ENCODE measurements around the gene GABBR2. TPM values are rescaled to one million over a fixed set of nuclear protein-coding genes. Genes with fewer than 3 reads are reported as not detected.

Gene GABBR2
- polyA plus RNA-seq, 4 donors = 0.09 to 1.4 (median 0.71) TPM; not detected in 1

- H3K4me3 ChIP-seq (ENCODE audit: low read depth in 1 of 3, low read length in 3 of 3) = no peak overlapping the region
- peaks cover 0 to 1% (median 0%) of the 10 kb centered on the region in 3 donors for H3K27me3 ChIP-seq (ENCODE audit: control insufficient read depth in 3 of 3, insufficient read depth in 3 of 3, low read length in 3 of 3)
- FAIRE-seq (no peak), DNase-seq (no peak)
- WGBS, 3 donors = 51 to 59% (median 51%) methylated on average over 13 of the region's 13 CpGs
- H3K4me1 ChIP-seq (ENCODE audit: control insufficient read depth in 3 of 3, insufficient read depth in 2 of 3, low read depth in 1 of 3, low read length in 2 of 3) = peaks cover 0 to 29% (median 0%) of the 10 kb centered on the region in 3 donors
- H3K36me3 ChIP-seq (ENCODE audit: control insufficient read depth in 3 of 3, insufficient read depth in 2 of 3, low read depth in 1 of 3, low read length in 3 of 3) = no peaks in the 10 kb centered on the region
- H3K27ac ChIP-seq (ENCODE audit: low read depth in 1 of 3, low read length in 2 of 3) = no peak overlapping the region
- no peaks in the 10 kb centered on the region for H3K9me3 ChIP-seq (ENCODE audit: control insufficient read depth in 2 of 2, insufficient read depth in 1 of 2, low read depth in 1 of 2, low read length in 1 of 2)
Measured at GRCh38 chr9:98575379-98576346, 133.1 kb downstream of the GABBR2 start.

GRCh38 chr9:98573749-98574278 lies 134.9 kb downstream of the GABBR2 start:
- no peak overlapping the region for H3K27ac ChIP-seq (ENCODE audit: low read depth in 1 of 3, low read length in 2 of 3)
- no peak overlapping the region for H3K4me3 ChIP-seq (ENCODE audit: low read depth in 1 of 3, low read length in 3 of 3)
- no peaks in the 10 kb centered on the region for H3K27me3 ChIP-seq (ENCODE audit: control insufficient read depth in 3 of 3, insufficient read depth in 3 of 3, low read length in 3 of 3)
- no peaks in the 10 kb centered on the region for H3K9me3 ChIP-seq (ENCODE audit: control insufficient read depth in 2 of 2, insufficient read depth in 1 of 2, low read depth in 1 of 2, low read length in 1 of 2)
- H3K4me1 ChIP-seq (ENCODE audit: control insufficient read depth in 3 of 3, insufficient read depth in 2 of 3, low read depth in 1 of 3, low read length in 2 of 3) = peaks cover 0 to 16% (median 0%) of the 10 kb centered on the region in 3 donors
- DNase-seq (no peak), FAIRE-seq (no peak)
- 85 to 92% (median 90%) methylated on average over 5 of the region's 5 CpGs for WGBS, 3 donors
- H3K36me3 ChIP-seq (ENCODE audit: control insufficient read depth in 3 of 3, insufficient read depth in 2 of 3, low read depth in 1 of 3, low read length in 3 of 3) = no peaks in the 10 kb centered on the region

- Histone ChIP-seq H3K9me3 (ENCODE audit: control insufficient read depth in 2 of 2, insufficient read depth in 1 of 2, low read depth in 1 of 2, low read length in 1 of 2) (no peaks in the 10 kb centered on the region), H3K27me3 (ENCODE audit: control insufficient read depth in 3 of 3, insufficient read depth in 3 of 3, low read length in 3 of 3) (no peaks in the 10 kb centered on the region), H3K4me3 (ENCODE audit: low read depth in 1 of 3, low read length in 3 of 3) (no peak overlapping the region), H3K36me3 (ENCODE audit: control insufficient read depth in 3 of 3, insufficient read depth in 2 of 3, low read depth in 1 of 3, low read length in 3 of 3) (no peaks in the 10 kb centered on the region), H3K27ac (ENCODE audit: low read depth in 1 of 3, low read length in 2 of 3) (no peak overlapping the region), H3K4me1 (ENCODE audit: control insufficient read depth in 3 of 3, insufficient read depth in 2 of 3, low read depth in 1 of 3, low read length in 2 of 3) (peaks cover 0 to 14% (median 0%) of the 10 kb centered on the region in 3 donors)
- 84 to 88% (median 86%) methylated on average over 7 of the region's 7 CpGs for WGBS, 3 donors
- DNase-seq (no peak), FAIRE-seq (no peak)
Measured at GRCh38 chr9:98572796-98573195, 135.9 kb downstream of the GABBR2 start.

GRCh38 chr9:98572054-98572627 lies 136.6 kb downstream of the GABBR2 start:
- no peak overlapping the region for H3K27ac ChIP-seq (ENCODE audit: low read depth in 1 of 3, low read length in 2 of 3)
- WGBS, 3 donors = 64 to 68% (median 65%) methylated on average over 4 of the region's 4 CpGs

GRCh38 chr9:98571643-98572042 lies 137.1 kb downstream of the GABBR2 start:
- peaks cover 0 to 10% (median 0%) of the 10 kb centered on the region in 3 donors for H3K4me1 ChIP-seq (ENCODE audit: control insufficient read depth in 3 of 3, insufficient read depth in 2 of 3, low read depth in 1 of 3, low read length in 2 of 3)
- 74 to 80% (median 80%) methylated on average over 3 of the region's 3 CpGs for WGBS, 3 donors
- no peaks in the 10 kb centered on the region for H3K36me3 ChIP-seq (ENCODE audit: control insufficient read depth in 3 of 3, insufficient read depth in 2 of 3, low read depth in 1 of 3, low read length in 3 of 3)
- DNase-seq (peak in 1 of 2 donors; percentile 23), FAIRE-seq (no peak)
- no peaks in the 10 kb centered on the region for H3K9me3 ChIP-seq (ENCODE audit: control insufficient read depth in 2 of 2, insufficient read depth in 1 of 2, low read depth in 1 of 2, low read length in 1 of 2)
- H3K27me3 ChIP-seq (ENCODE audit: control insufficient read depth in 3 of 3, insufficient read depth in 3 of 3, low read length in 3 of 3) = no peaks in the 10 kb centered on the region
- no peak overlapping the region for H3K27ac ChIP-seq (ENCODE audit: low read depth in 1 of 3, low read length in 2 of 3)
- no peak overlapping the region for H3K4me3 ChIP-seq (ENCODE audit: low read depth in 1 of 3, low read length in 3 of 3)

More at GRCh38 chr9:98572054-98572627, 136.6 kb downstream of the GABBR2 start:
- H3K4me3 ChIP-seq (ENCODE audit: low read depth in 1 of 3, low read length in 3 of 3) = no peak overlapping the region
- H3K36me3 ChIP-seq (ENCODE audit: control insufficient read depth in 3 of 3, insufficient read depth in 2 of 3, low read depth in 1 of 3, low read length in 3 of 3) = no peaks in the 10 kb centered on the region
- peaks cover 0 to 10% (median 0%) of the 10 kb centered on the region in 3 donors for H3K4me1 ChIP-seq (ENCODE audit: control insufficient read depth in 3 of 3, insufficient read depth in 2 of 3, low read depth in 1 of 3, low read length in 2 of 3)
- H3K27me3 ChIP-seq (ENCODE audit: control insufficient read depth in 3 of 3, insufficient read depth in 3 of 3, low read length in 3 of 3) = no peaks in the 10 kb centered on the region
- DNase-seq = no peak
- no peaks in the 10 kb centered on the region for H3K9me3 ChIP-seq (ENCODE audit: control insufficient read depth in 2 of 2, insufficient read depth in 1 of 2, low read depth in 1 of 2, low read length in 1 of 2)
- no peak for FAIRE-seq

GRCh38 chr9:98570663-98571440 lies 137.9 kb downstream of the GABBR2 start:
- FAIRE-seq = no peak
- H3K4me1 ChIP-seq (ENCODE audit: control insufficient read depth in 3 of 3, insufficient read depth in 2 of 3, low read depth in 1 of 3, low read length in 2 of 3) = peaks cover 0 to 10% (median 0%) of the 10 kb centered on the region in 3 donors
- H3K4me3 ChIP-seq (ENCODE audit: low read depth in 1 of 3, low read length in 3 of 3) = no peak overlapping the region
- H3K27me3 ChIP-seq (ENCODE audit: control insufficient read depth in 3 of 3, insufficient read depth in 3 of 3, low read length in 3 of 3) = no peaks in the 10 kb centered on the region
- no peaks in the 10 kb centered on the region for H3K9me3 ChIP-seq (ENCODE audit: control insufficient read depth in 2 of 2, insufficient read depth in 1 of 2, low read depth in 1 of 2, low read length in 1 of 2)
- WGBS, 3 donors = 72 to 78% (median 78%) methylated on average over 12 of the region's 12 CpGs
- no peak for DNase-seq
- H3K36me3 ChIP-seq (ENCODE audit: control insufficient read depth in 3 of 3, insufficient read depth in 2 of 3, low read depth in 1 of 3, low read length in 3 of 3) = no peaks in the 10 kb centered on the region
- no peak overlapping the region for H3K27ac ChIP-seq (ENCODE audit: low read depth in 1 of 3, low read length in 2 of 3)

- no peaks in the 10 kb centered on the region for H3K36me3 ChIP-seq (ENCODE audit: control insufficient read depth in 3 of 3, insufficient read depth in 2 of 3, low read depth in 1 of 3, low read length in 3 of 3)
- H3K9me3 ChIP-seq (ENCODE audit: control insufficient read depth in 2 of 2, insufficient read depth in 1 of 2, low read depth in 1 of 2, low read length in 1 of 2) = no peaks in the 10 kb centered on the region
- H3K27me3 ChIP-seq (ENCODE audit: control insufficient read depth in 3 of 3, insufficient read depth in 3 of 3, low read length in 3 of 3) = no peaks in the 10 kb centered on the region
- FAIRE-seq = no peak
- no peak overlapping the region for H3K4me3 ChIP-seq (ENCODE audit: low read depth in 1 of 3, low read length in 3 of 3)
- H3K4me1 ChIP-seq (ENCODE audit: control insufficient read depth in 3 of 3, insufficient read depth in 2 of 3, low read depth in 1 of 3, low read length in 2 of 3) = peaks cover 0 to 10% (median 0%) of the 10 kb centered on the region in 3 donors
- no peak overlapping the region for H3K27ac ChIP-seq (ENCODE audit: low read depth in 1 of 3, low read length in 2 of 3)
- DNase-seq = no peak
- 85 to 88% (median 86%) methylated on average over 9 of the region's 9 CpGs for WGBS, 3 donors
Measured at GRCh38 chr9:98570055-98570454, 138.7 kb downstream of the GABBR2 start.

- no peak for FAIRE-seq
- no peak overlapping the region for H3K27ac ChIP-seq (ENCODE audit: low read depth in 1 of 3, low read length in 2 of 3)
- H3K9me3 ChIP-seq (ENCODE audit: control insufficient read depth in 2 of 2, insufficient read depth in 1 of 2, low read depth in 1 of 2, low read length in 1 of 2) = no peaks in the 10 kb centered on the region
- H3K4me3 ChIP-seq (ENCODE audit: low read depth in 1 of 3, low read length in 3 of 3) = no peak overlapping the region
- no peaks in the 10 kb centered on the region for H3K36me3 ChIP-seq (ENCODE audit: control insufficient read depth in 3 of 3, insufficient read depth in 2 of 3, low read depth in 1 of 3, low read length in 3 of 3)
- peaks cover 0 to 10% (median 0%) of the 10 kb centered on the region in 3 donors for H3K4me1 ChIP-seq (ENCODE audit: control insufficient read depth in 3 of 3, insufficient read depth in 2 of 3, low read depth in 1 of 3, low read length in 2 of 3)
- no peaks in the 10 kb centered on the region for H3K27me3 ChIP-seq (ENCODE audit: control insufficient read depth in 3 of 3, insufficient read depth in 3 of 3, low read length in 3 of 3)
- no peak for DNase-seq
- WGBS, 3 donors = 89 to 93% (median 91%) methylated on average over 4 of the region's 4 CpGs
Measured at GRCh38 chr9:98569491-98569890, 139.2 kb downstream of the GABBR2 start.
